Kasumi-1 (cell line): ENCODE data around the gene ZNF808.
"Not testable (repeated sequence)": the region's sequence is repeated elsewhere in the genome, so short reads cannot be mapped to it uniquely, and the experiment has no call there.

ENCODE experiments used
- DNase-seq, 2 experiments: peaks; one replicate each; lab custom pipeline; 2025; lab: John Stamatoyannopoulos, UW

ZNF808 gene

GRCh38 chr19:52535771-52536447, 8.4 kb downstream of the ZNF808 start:
- peak in 1 of 2 experiments; percentile 2 for DNase-seq

GRCh38 chr19:52536448-52536800, 9.0 kb downstream of the ZNF808 start:
- no peak for DNase-seq

- not testable (repeated sequence) for DNase-seq
Measured at GRCh38 chr19:52538815-52539214, 11.3 kb downstream of the ZNF808 start.

GRCh38 chr19:52541176-52541575, 13.7 kb downstream of the ZNF808 start:
- not testable (repeated sequence) for DNase-seq

GRCh38 chr19:52541608-52542007, 14.1 kb downstream of the ZNF808 start:
- no peak for DNase-seq

GRCh38 chr19:52542541-52542940, 15.1 kb downstream of the ZNF808 start:
- not testable (repeated sequence) for DNase-seq

GRCh38 chr19:52542984-52543664, 15.7 kb downstream of the ZNF808 start:
- peak; percentile 28 to 31 for DNase-seq

- no peak for DNase-seq
Measured at GRCh38 chr19:52554216-52554971, 26.9 kb downstream of the ZNF808 start.

GRCh38 chr19:52557231-52557995, 29.9 kb downstream of the ZNF808 start:
- DNase-seq: no peak

GRCh38 chr19:52558732-52559445, 31.4 kb downstream of the ZNF808 start:
- not testable (repeated sequence) for DNase-seq

GRCh38 chr19:52561611-52562010, 34.1 kb downstream of the ZNF808 start:
- not testable (repeated sequence) for DNase-seq

- DNase-seq: no peak
Measured at GRCh38 chr19:52566121-52566520, 38.7 kb downstream of the ZNF808 start.

- no peak for DNase-seq
Measured at GRCh38 chr19:52566588-52566987, 39.1 kb downstream of the ZNF808 start.

- no peak for DNase-seq
Measured at GRCh38 chr19:52567921-52568320, 40.5 kb downstream of the ZNF808 start.

GRCh38 chr19:52569638-52569999, 42.2 kb downstream of the ZNF808 start:
- not testable (repeated sequence) for DNase-seq

- no peak for DNase-seq
Measured at GRCh38 chr19:52570000-52570861, 42.8 kb downstream of the ZNF808 start, which contains the start of gene ZNF701. Gene ZNF701, plus strand, starts transcription at chr19:52570287. Its CDS starts 3,861 bp downstream, at chr19:52574148.

GRCh38 chr19:52584736-52585440, 57.4 kb downstream of the ZNF808 start:
- DNase-seq: no peak

- no peak for DNase-seq
Measured at GRCh38 chr19:52585604-52586003, 58.1 kb downstream of the ZNF808 start.

- no peak for DNase-seq
Measured at GRCh38 chr19:52590728-52591127, 63.3 kb downstream of the ZNF808 start.

GRCh38 chr19:52592301-52592700, 64.8 kb downstream of the ZNF808 start:
- DNase-seq: no peak
